ENCODE measurements around the gene NTRK2.
"Not testable (repeated sequence)": the region's sequence is repeated elsewhere in the genome, so short reads cannot be mapped to it uniquely, and the experiment has no call there.

The NTRK2 gene

DNA sequence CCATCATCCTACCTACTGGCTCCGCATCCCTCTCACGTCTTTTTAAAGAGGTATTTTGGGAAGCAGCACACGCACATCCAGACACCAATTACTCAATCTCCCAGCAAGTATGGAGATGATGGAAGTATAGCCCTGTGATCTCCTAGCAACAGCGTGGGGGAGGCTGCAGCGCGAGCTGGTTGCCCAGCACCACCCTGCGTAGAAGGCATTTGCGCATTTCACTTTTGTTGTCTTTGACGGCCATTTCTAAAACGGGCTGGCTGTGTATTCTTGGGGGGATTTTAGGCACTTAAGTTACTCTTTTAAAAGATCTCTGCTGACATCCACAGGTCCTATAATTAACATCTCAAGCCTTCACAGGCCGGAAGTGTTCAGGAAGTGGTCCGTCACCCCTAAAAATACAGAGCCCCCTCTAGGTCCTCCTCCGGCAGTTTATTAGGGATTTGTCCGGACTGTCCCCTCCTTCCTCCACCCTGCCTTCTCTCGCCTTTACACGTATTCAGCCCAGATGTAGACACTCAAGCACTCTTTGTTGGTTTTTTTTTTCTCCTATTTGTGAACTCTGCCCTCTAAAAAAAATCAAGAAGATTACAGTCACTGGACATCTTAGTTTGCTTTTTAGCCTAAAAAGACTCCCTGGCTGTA lies 371.4 kb downstream of the NTRK2 start:
- DNase-seq = no peak

DNA sequence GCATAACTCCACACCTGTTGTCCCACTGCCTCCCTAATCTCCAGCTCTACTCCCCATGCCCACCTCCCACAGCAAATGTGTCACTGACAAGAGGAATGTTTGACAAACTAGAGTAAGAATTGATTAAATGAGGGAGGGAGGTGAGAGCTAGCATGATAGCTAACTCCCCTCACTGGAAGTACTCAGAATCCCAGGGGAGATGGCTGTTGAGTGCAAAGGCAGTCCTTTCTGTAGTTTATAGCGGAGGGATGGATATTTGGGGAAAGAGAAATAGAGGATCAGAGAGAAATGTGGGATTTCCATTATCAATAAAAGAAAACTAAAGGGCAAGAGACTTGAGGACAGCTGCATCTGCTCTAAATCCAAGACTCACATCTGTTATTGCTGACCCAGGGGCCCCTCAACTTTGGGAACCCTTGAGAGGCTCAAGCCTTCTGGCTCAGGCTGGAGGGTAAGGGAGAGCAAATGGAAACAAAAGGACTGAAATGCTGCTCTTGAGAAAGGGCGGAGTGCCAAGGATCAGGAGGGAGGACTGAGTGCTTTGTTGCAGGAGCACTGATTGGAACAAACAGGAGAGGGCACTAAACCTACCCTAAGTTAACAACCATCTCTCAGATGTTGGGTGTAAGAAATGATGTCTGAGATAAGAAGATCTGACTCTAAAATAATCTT lies 372.1 kb downstream of the NTRK2 start:
- no peak for DNase-seq

DNA sequence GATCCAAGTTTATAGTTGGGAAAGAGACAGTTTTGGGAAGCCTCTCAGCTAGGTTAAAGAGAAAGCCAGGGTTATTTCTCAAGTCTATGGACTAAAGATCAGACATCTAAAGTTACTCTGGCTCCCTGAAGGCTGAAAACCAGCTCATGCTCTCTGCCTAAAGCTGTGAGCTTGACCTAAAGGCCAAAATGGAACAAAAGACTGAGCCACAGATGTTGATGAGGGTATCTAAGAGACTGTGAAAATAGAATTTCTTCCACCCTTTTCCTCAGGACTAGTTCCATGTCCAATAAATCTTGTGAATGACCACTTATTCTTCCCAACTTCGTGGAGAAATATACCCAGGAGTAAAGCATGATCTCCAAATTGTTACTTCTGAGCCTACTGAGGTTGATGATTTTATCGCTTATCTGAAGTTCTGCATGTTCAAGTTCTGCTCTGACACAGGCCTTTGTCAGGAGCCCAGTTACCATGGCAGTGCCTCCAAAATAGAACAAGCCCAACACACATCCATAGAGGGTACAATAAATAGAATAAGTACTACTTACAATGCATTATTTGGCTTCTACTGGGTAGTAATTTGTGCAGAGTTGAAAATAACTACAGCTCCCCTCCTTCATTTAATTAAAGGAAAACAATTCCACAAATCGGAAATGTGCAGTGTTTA lies 373.6 kb downstream of the NTRK2 start:
- DNase-seq = no peak

DNA sequence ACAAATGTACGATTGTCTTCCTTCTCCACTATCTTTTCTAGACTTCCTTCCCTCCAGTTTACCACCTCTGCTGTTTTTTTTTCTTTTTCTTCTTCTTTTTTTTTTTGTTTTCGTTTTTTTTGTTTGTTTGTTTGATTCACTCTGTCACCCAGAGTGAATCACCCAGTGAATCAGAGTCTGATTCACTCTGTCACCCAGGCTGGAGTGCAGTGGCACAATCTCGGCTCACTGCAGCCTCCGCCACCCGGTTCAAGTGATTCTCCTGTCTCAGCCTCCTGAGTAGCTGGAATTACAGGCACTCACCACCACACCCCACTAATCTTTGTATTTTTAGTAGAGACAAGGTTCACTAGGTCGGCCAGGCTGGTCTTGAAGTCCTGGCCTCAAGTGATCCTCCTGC lies 375.7 kb downstream of the NTRK2 start:
- no peak for DNase-seq

DNA sequence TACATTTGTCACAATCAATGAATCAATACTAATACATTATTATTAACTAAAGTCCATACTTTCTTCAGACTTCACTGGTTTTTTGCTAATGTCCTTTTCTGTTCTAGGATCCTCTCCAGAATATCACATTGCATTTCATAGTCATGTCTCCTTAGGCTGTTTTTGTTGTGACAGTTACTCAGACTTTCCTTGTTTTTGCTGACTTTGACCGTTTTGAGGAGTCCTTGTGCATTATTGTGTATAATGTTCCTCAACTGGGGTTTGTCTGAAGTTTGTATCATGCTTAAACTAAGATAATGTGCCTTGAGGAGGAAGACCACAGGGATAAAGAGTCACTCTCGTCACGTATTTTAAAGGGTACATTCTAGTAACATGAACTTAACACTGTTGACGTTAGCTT lies 376.9 kb downstream of the NTRK2 start:
- DNase-seq = no peak

DNA sequence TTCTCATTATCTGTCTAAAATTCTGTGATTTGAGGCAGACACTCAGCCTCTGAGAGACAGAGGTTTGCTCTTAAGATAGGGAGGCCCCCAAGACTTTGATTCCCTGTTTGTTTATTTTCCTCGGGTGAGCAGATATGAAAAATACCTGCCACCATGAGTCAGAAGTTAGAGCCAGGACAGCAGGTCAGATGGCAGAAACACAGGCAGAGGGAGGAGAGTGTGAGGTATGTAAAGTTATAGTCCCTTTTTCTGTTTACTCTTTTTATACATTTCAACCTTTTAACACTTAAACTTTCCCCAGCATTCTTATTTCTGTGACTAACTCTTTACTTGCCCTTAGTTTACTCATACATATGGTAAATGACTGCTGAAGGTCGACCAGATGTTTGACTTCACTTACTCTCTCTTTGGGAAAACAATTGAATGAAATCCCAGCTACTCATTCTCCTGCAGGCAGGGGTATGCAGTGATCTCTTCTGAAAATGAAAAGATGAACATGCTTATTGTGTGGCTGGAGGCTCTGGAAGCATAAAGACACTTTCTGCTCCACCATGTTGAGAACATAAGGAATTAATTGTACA lies 383.8 kb downstream of the NTRK2 start:
- no peak for DNase-seq

DNA sequence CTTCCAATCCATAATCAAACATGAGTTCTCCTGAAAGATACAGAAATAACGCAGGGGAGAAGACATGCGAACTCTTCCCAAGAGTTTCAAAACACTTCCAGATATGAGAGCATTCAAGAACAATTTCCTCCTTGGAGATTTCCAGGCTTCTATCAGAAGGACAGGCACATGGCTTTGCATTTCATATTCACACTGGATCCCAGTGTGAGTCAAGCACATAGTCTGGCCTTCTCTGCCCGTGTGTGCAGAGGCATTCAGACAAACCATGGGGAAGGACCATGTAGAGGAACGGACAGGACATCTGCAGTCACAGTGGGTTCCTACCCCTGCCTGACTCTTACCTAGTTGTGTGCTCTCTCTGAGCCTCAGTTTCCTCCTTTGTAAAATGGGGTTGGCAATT lies 384.5 kb downstream of the NTRK2 start:
- no peak for DNase-seq

DNA sequence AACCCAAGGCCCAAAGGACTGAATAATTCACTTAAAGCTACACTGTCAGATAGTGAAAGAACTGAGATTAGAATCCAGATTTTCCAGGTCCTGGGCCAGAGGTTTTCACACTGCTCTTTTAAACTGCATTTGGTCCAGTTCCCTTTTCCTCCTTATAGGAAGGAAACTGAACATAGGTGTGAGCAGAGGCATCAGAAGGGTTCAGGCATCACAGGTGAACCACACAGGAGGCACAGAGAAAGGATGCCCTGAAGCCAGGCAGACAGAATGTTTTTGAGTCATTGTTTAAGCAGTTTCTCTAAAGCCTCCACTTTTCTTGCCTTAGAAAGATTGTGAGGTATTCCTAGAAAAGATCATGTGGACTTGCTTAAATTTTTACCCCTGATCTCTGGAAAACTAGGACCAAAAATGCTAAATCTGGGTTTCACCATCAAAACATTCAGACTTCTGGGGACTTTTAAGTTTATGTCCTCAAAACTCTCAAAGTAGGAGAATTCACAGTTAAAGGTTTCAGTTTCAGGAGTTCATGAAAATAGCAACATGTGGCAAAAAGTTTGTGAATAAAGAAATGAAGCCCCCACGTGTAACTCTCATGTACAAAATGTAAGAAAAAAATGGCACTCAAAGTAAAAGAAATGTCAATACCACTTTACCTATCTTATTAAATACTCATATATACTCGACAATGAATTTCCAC lies 386.1 kb downstream of the NTRK2 start:
- DNase-seq = no peak

DNA sequence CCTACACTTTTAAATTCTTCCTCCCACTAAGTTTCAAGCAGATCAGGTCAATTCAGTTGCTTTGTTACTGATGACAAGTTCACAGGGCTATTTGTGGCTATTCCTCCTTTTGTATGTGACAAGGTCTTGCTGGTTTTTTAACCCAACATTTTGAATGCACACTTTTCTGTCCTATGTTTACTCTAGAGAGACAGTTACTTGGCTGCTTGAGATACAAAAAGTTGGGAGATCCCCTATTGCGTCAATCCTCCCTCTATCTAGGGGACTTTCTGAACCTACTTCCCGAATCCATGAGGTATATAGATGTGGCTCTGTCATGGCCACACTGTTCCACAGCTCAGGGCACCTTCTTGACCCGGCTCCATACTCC lies 386.7 kb downstream of the NTRK2 start:
- DNase-seq = no peak

DNA sequence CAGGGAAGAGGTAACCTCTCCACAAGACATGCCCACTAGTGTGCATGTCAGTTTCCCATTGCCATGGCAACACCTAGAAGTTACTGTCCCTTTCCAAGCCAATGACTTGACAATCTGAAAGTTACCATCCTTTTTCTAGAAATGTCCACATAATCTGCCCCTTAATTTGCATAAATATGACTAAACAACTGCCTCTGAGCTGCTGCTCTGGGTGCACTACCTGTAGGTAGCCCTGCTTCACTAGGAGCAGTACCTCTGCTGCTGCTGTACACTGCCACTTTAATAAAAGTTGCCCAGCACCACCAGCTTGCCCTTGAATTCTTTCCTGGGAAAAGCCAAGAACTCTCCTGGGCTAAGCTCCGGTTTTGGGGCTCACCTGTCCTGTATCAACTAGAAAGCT lies 392.4 kb downstream of the NTRK2 start:
- no peak for DNase-seq

DNA sequence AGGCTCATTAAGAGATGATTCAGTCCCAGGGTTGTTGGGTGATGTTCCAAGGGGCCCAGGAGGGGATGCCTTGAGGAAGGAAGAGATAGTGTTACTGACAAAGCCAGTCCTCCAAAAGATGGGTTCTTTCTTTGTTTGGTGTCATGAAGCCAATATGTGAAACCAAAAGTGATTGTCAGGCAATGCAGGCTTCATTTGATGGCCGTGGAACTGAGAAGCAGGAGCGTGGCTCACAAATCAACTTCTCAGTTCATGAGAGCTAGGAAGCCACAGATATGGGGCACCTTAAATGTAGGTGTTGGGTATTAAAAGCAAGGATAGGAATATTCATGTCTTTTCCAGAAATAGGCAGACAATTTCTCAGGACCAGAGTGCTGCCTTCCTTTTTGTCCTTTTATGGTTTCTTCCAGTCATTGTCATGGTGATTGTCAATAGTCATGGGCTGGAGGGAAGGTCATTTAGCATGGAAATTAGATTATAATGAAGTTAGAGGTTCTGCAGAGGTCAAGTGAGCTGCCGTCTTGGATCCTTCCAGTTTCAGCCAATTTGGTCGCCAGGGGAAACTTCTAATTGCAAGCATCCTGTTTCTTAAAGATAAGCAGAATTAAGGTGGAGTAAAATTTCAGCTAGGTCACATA lies 393.0 kb downstream of the NTRK2 start:
- no peak for DNase-seq

DNA sequence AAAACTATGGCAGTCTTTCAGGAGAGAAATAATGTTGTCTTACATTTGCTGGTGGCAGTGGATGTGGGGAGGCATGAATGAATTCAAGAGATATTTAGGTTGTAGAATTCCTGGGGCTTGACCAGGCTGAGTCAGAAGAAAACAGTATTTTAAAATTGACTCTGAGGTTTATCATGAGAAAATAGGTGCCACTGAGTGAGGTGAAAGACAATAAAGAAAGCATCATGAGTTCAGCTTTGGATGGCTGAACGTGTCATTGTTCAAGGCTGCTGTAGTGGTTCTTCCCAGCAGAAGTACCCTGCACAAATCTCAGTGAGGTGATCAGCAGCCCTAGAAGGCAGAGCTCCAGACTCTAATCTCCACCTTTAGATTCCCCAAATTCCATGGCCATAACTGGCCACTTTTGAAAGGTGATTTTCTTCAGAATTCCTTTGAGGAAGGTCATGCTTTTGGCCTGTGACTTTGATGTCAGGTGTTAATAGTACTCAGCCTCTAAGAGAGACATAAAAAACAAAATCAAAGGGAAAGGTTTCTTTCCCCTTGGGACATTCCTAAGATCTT lies 395.4 kb downstream of the NTRK2 start:
- DNase-seq = no peak

DNA sequence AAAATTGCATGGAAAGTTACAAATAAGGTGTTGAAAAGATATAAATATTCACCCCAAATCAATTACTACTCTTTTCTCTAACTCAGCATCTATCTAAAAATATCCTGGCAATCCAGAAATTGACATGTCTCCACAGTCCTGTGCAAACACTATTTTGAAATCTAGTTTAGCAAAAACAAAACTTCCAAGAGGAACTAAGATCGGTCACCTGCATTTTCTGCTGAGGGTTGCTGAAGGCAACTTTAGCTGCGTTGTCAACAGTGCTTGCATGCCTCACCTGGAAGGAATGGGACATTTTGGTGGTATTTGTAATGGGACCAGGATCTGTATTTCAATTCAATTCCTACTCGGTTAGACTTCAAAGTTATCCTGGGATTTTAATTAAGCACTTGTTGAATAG lies 398.3 kb downstream of the NTRK2 start:
- no peak for DNase-seq

DNA sequence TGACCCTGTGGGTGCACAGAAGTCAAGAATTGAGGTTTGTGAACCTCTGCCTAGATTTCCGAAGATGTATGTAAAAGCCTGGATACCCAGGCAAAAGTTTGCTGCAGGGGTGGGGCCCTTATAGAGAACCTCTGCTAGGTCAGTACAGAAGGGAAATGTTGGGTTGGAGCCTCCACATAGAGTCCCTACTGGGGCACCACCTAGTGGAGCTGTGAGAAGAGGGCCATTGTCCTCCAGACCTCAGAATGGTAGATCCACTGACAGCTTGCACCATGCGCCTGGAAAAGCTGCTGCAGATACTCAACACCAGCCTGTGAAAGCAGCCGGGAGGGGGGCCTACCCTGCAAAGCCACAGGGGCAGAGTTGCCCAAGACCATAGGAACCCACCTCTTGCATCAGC lies 399.9 kb downstream of the NTRK2 start:
- not testable (repeated sequence) for DNase-seq

Measured in KG1 (cell line).